Osteocyte (in vitro differentiated cells): ENCODE data around the gene IL1RAPL1. TPM values are rescaled to one million over a fixed set of nuclear protein-coding genes. Genes with fewer than 3 reads are reported as not detected.

ENCODE experiments used
- DNase-seq: peaks from one replicate; pipeline ENCODE4 v3.0.0; 2021; ENCODE audit warnings: mixed read lengths; ENCODE audit not compliant: unreplicated experiment; ENCODE audit errors: extremely low spot score
- H3K27ac Mint-ChIP-seq: one replicate; pipeline ENCODE4 v1.8.0; 2021; ENCODE audit warnings: mild to moderate bottlenecking, mixed read lengths; ENCODE audit not compliant: unreplicated experiment
- H3K27me3 Mint-ChIP-seq: one replicate; pipeline ENCODE4 v1.8.0; 2021; ENCODE audit warnings: mixed read lengths; ENCODE audit not compliant: unreplicated experiment
- H3K36me3 Mint-ChIP-seq: one replicate; pipeline ENCODE4 v1.8.0; 2021; ENCODE audit warnings: mixed read lengths; ENCODE audit not compliant: unreplicated experiment
- H3K4me1 Mint-ChIP-seq: one replicate; pipeline ENCODE4 v1.8.0; 2021; ENCODE audit warnings: mixed read lengths; ENCODE audit not compliant: unreplicated experiment
- H3K4me3 Mint-ChIP-seq: one replicate; pipeline ENCODE4 v1.8.0; 2021; ENCODE audit warnings: mild to moderate bottlenecking, moderate library complexity, mixed read lengths; ENCODE audit not compliant: unreplicated experiment
- H3K9me3 Mint-ChIP-seq: one replicate; pipeline ENCODE4 v1.8.0; 2021; ENCODE audit warnings: mixed read lengths; ENCODE audit not compliant: unreplicated experiment
- total RNA-seq: library from RNA; stranded (reverse); gene quantifications from 2 replicates; pipeline ENCODE4 v1.2.1, GENCODE V29; 2021
- TF ChIP-seq, protein P1 (sequence below): fragments of 200-600 bp; sonication (generic); IDR thresholded peaks from 2 replicates; pipeline ENCODE4 v1.5.0; 2021; ENCODE audit warnings: antibody characterized with exemption, mild to moderate bottlenecking, moderate library complexity

IL1RAPL1 gene
- total RNA-seq, 1 donor from 2014 or later, result not detected

DNA sequence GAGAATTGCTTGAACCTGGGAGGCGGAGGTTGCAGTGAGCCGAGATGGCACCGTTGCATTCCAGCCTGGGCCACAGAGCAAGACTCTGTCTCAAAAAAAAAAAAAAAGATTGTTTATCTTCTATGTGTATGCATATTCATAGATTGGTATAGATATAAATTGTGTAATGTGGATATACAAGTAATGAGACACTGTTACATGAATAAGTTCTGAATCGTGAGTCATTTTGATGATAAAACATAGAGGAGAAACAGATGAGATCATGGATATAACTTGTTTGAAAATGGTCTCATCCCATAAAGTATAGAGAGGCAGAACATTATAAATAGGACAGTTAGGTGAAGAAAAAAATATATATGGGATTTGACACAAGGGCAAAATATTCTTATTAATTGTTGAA lies 628.0 kb downstream of the IL1RAPL1 start:
- no peaks in the 10 kb centered on the region for H3K27me3 Mint-ChIP-seq
- no peak for DNase-seq
- peaks cover 19% of the 10 kb centered on the region for H3K9me3 Mint-ChIP-seq
- TF ChIP-seq, protein P1, sequence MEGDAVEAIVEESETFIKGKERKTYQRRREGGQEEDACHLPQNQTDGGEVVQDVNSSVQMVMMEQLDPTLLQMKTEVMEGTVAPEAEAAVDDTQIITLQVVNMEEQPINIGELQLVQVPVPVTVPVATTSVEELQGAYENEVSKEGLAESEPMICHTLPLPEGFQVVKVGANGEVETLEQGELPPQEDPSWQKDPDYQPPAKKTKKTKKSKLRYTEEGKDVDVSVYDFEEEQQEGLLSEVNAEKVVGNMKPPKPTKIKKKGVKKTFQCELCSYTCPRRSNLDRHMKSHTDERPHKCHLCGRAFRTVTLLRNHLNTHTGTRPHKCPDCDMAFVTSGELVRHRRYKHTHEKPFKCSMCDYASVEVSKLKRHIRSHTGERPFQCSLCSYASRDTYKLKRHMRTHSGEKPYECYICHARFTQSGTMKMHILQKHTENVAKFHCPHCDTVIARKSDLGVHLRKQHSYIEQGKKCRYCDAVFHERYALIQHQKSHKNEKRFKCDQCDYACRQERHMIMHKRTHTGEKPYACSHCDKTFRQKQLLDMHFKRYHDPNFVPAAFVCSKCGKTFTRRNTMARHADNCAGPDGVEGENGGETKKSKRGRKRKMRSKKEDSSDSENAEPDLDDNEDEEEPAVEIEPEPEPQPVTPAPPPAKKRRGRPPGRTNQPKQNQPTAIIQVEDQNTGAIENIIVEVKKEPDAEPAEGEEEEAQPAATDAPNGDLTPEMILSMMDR, result no peak
- no peaks in the 10 kb centered on the region for H3K4me1 Mint-ChIP-seq
- no peak overlapping the region for H3K4me3 Mint-ChIP-seq
- H3K27ac Mint-ChIP-seq, result no peak overlapping the region
- H3K36me3 Mint-ChIP-seq, result no peaks in the 10 kb centered on the region

DNA sequence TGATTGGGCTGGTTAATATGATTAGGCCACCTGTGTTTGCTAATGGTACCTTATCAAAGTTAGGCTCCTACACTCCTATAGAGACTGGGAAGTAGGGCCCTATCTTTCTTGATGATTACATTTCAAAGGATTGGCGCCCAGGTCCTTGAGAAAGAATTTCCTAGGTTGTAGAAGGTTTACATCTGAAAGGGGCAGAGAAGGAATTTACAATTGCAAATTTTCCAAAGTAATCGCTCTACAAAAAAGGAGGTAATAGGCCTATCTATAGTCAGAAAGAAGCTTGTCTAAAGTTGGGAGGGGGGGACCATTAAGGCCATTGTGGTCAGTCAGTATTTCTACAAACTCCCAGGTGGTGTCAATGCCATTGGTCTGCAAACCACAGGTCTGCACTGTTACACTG lies 638.4 kb downstream of the IL1RAPL1 start:
- no peak for DNase-seq
- Mint-ChIP-seq H3K4me3 (no peak overlapping the region), H3K4me1 (no peaks in the 10 kb centered on the region), H3K27ac (no peak overlapping the region), H3K27me3 (no peaks in the 10 kb centered on the region), H3K9me3 (no peaks in the 10 kb centered on the region), H3K36me3 (no peaks in the 10 kb centered on the region)
- TF ChIP-seq, protein P1, result no peak

DNA sequence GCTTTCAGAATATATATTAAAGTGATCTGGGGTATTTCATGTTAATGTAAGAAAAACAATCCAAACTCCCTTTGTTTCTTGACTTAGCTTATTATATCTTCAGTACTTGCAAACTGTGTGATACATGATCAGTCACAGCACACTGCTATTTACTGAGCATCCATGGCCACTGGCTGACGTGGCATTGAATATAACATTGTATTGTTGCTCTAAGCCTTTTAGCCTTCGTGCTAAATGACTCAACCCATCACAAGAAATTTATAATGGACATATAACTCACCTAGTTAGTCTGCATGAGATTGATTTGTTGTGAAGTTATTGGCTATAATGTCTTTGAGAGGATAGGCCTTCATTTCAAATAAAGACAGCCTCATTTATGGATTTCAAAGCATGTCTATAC lies 642.6 kb downstream of the IL1RAPL1 start:
- H3K27ac Mint-ChIP-seq, result no peak overlapping the region
- H3K27me3 Mint-ChIP-seq, result no peaks in the 10 kb centered on the region
- TF ChIP-seq, protein P1, result no peak
- no peak overlapping the region for H3K4me3 Mint-ChIP-seq
- no peaks in the 10 kb centered on the region for H3K4me1 Mint-ChIP-seq
- H3K36me3 Mint-ChIP-seq, result no peaks in the 10 kb centered on the region
- no peaks in the 10 kb centered on the region for H3K9me3 Mint-ChIP-seq
- no peak for DNase-seq

DNA sequence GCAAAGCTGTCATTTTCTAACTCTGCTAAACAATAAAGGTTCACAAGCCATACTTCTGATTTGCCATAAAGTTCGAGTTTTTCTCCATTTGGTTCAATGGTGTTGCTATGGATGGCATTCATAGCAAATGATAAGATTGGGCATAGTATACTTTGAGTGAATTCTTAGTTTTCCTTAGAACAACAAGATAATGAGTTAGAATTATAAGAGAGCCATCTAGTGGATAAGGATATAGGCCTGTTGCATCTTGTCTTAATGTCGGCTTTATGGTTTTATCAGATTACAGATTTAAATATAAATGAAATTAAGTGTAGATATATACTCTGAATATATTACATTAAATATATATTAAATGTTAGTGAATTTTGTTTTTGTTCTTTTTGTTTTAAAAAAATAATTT lies 644.6 kb downstream of the IL1RAPL1 start:
- Mint-ChIP-seq H3K27me3 (no peaks in the 10 kb centered on the region), H3K36me3 (no peaks in the 10 kb centered on the region), H3K4me3 (no peak overlapping the region), H3K27ac (no peak overlapping the region), H3K4me1 (no peaks in the 10 kb centered on the region), H3K9me3 (no peaks in the 10 kb centered on the region)
- DNase-seq, result no peak
- TF ChIP-seq, protein P1, result peak; percentile 29

DNA sequence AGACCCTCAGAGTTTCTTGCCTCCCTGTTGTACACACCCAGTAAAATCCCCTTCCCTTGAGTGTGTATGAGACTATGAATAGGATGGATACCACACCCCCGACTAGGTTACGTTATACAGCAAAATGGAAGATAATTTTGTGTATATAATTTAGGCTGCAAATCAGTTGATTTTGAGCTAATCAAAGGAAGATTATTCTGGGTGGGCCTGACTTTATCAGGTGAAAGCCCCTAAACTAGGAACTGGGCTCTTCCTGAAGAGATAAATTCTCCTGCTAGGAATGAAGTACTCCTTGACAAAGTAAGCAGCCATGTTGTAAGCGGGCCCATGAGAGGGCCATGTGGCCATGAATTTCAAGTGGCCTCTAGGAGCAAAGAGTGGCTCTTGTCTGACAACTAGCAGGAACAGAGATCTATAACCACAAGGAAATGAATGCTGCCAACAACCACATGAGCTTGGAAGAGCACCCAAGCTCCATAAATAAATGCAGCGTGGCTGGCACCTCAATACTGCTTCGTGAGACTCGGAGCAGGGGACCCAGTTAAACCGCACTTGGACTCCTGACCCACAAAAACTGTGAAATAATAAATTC lies 646.4 kb downstream of the IL1RAPL1 start:
- TF ChIP-seq, protein P1, result no peak
- no peaks in the 10 kb centered on the region for H3K36me3 Mint-ChIP-seq
- DNase-seq, result no peak
- no peaks in the 10 kb centered on the region for H3K27me3 Mint-ChIP-seq
- H3K9me3 Mint-ChIP-seq, result no peaks in the 10 kb centered on the region
- H3K4me3 Mint-ChIP-seq, result no peak overlapping the region
- no peaks in the 10 kb centered on the region for H3K4me1 Mint-ChIP-seq
- no peak overlapping the region for H3K27ac Mint-ChIP-seq
